Measurements from ENCODE around the gene ZC3H12C.
A peak's percentile ranks its signal among the peaks of the same experiment; 100 is the strongest.

The ZC3H12C gene

GRCh38 chr11:110077346-110077745 is 15.8 kb upstream of the ZC3H12C start:
- DNase-seq (ENCODE audit: low read depth in 2 of 2) = no peak

GRCh38 chr11:110077831-110078325 is 15.3 kb upstream of the ZC3H12C start:
- DNase-seq (ENCODE audit: low read depth in 2 of 2) = no peak

- DNase-seq (ENCODE audit: low read depth in 2 of 2) = no peak
Measured at GRCh38 chr11:110078923-110079544, 14.2 kb upstream of the ZC3H12C start.

- no peak for DNase-seq (ENCODE audit: low read depth in 2 of 2)
Measured at GRCh38 chr11:110079726-110080125, 13.5 kb upstream of the ZC3H12C start.

GRCh38 chr11:110081462-110082376 is 11.5 kb upstream of the ZC3H12C start:
- DNase-seq (ENCODE audit: low read depth in 2 of 2) = no peak

GRCh38 chr11:110082899-110083298 is 10.3 kb upstream of the ZC3H12C start:
- no peak for DNase-seq (ENCODE audit: low read depth in 2 of 2)

GRCh38 chr11:110085255-110085838 is 7.8 kb upstream of the ZC3H12C start:
- no peak for DNase-seq (ENCODE audit: low read depth in 2 of 2)

- DNase-seq (ENCODE audit: low read depth in 2 of 2) = no peak
Measured at GRCh38 chr11:110086892-110087309, 6.3 kb upstream of the ZC3H12C start.

- no peak for DNase-seq (ENCODE audit: low read depth in 2 of 2)
Measured at GRCh38 chr11:110087812-110088534, 5.2 kb upstream of the ZC3H12C start.

- no peak for DNase-seq (ENCODE audit: low read depth in 2 of 2)
Measured at GRCh38 chr11:110088535-110089344, 4.5 kb upstream of the ZC3H12C start.

- DNase-seq (ENCODE audit: low read depth in 2 of 2) = no peak
Measured at GRCh38 chr11:110089617-110090282, 3.4 kb upstream of the ZC3H12C start.

GRCh38 chr11:110090466-110091026 is 2.6 kb upstream of the ZC3H12C start:
- no peak for DNase-seq (ENCODE audit: low read depth in 2 of 2)

GRCh38 chr11:110092111-110092514 is 1.1 kb upstream of the ZC3H12C start:
- DNase-seq (ENCODE audit: low read depth in 2 of 2) = no peak

- DNase-seq (ENCODE audit: low read depth in 2 of 2) = peak in 1 of 2 donors; percentile 1
Measured at GRCh38 chr11:110093407-110094297, 460 bp downstream of the ZC3H12C start.

- no peak for DNase-seq (ENCODE audit: low read depth in 2 of 2)
Measured at GRCh38 chr11:110094298-110095285, 1.4 kb downstream of the ZC3H12C start.

GRCh38 chr11:110095554-110095953 is 2.4 kb downstream of the ZC3H12C start:
- DNase-seq (ENCODE audit: low read depth in 2 of 2) = no peak

- DNase-seq (ENCODE audit: low read depth in 2 of 2) = no peak
Measured at GRCh38 chr11:110096496-110096895, 3.3 kb downstream of the ZC3H12C start.
